ENCODE data around the gene ATXN10. TPM values are rescaled to one million over a fixed set of nuclear protein-coding genes. Genes with fewer than 3 reads are reported as not detected.
"Not testable (repeated sequence)": the region's sequence is repeated elsewhere in the genome, so short reads cannot be mapped to it uniquely, and the experiment has no call there.

ATXN10 gene
- polyA plus RNA-seq, 4 donors, result 283 to 328 (median 322) TPM

- no peak for DNase-seq (ENCODE audit: low read depth in 4 of 4, low spot score in 3 of 4)
These were observed 2.0 kb downstream of the ATXN10 start for GRCh38 chr22:45673482-45674175.

- DNase-seq (ENCODE audit: low read depth in 4 of 4, low spot score in 3 of 4), result no peak
These were observed 4.4 kb downstream of the ATXN10 start for GRCh38 chr22:45676024-45676423.

GRCh38 chr22:45677063-45677462, 5.4 kb downstream of the ATXN10 start:
- no peak for DNase-seq (ENCODE audit: low read depth in 4 of 4, low spot score in 3 of 4)

GRCh38 chr22:45678961-45679912, 7.6 kb downstream of the ATXN10 start:
- DNase-seq (ENCODE audit: low read depth in 4 of 4, low spot score in 3 of 4), result no peak

GRCh38 chr22:45680932-45681700, 9.5 kb downstream of the ATXN10 start:
- DNase-seq (ENCODE audit: low read depth in 4 of 4, low spot score in 3 of 4), result no peak

- no peak for DNase-seq (ENCODE audit: low read depth in 4 of 4, low spot score in 3 of 4)
These were observed 10.4 kb downstream of the ATXN10 start for GRCh38 chr22:45682064-45682463.

- not testable (repeated sequence) for DNase-seq (ENCODE audit: low read depth in 4 of 4, low spot score in 3 of 4)
These were observed 11.1 kb downstream of the ATXN10 start for GRCh38 chr22:45682773-45683172.

- DNase-seq (ENCODE audit: low read depth in 4 of 4, low spot score in 3 of 4), result no peak
These were observed 11.6 kb downstream of the ATXN10 start for GRCh38 chr22:45683248-45683647.

GRCh38 chr22:45683680-45684079, 12.0 kb downstream of the ATXN10 start:
- no peak for DNase-seq (ENCODE audit: low read depth in 4 of 4, low spot score in 3 of 4)

- DNase-seq (ENCODE audit: low read depth in 4 of 4, low spot score in 3 of 4), result no peak
These were observed 12.5 kb downstream of the ATXN10 start for GRCh38 chr22:45684169-45684568.

GRCh38 chr22:45684752-45685574, 13.3 kb downstream of the ATXN10 start:
- no peak for DNase-seq (ENCODE audit: low read depth in 4 of 4, low spot score in 3 of 4)

- DNase-seq (ENCODE audit: low read depth in 4 of 4, low spot score in 3 of 4), result no peak
These were observed 14.4 kb downstream of the ATXN10 start for GRCh38 chr22:45686004-45686403.

GRCh38 chr22:45686836-45687235, 15.2 kb downstream of the ATXN10 start:
- no peak for DNase-seq (ENCODE audit: low read depth in 4 of 4, low spot score in 3 of 4)

GRCh38 chr22:45688600-45689080, 17.0 kb downstream of the ATXN10 start:
- DNase-seq (ENCODE audit: low read depth in 4 of 4, low spot score in 3 of 4), result no peak

- no peak for DNase-seq (ENCODE audit: low read depth in 4 of 4, low spot score in 3 of 4)
These were observed 17.6 kb downstream of the ATXN10 start for GRCh38 chr22:45689211-45689610.

- no peak for DNase-seq (ENCODE audit: low read depth in 4 of 4, low spot score in 3 of 4)
These were observed 18.4 kb downstream of the ATXN10 start for GRCh38 chr22:45690008-45690407.

GRCh38 chr22:45692549-45692948, 20.9 kb downstream of the ATXN10 start:
- no peak for DNase-seq (ENCODE audit: low read depth in 4 of 4, low spot score in 3 of 4)

- DNase-seq (ENCODE audit: low read depth in 4 of 4, low spot score in 3 of 4), result no peak
These were observed 22.2 kb downstream of the ATXN10 start for GRCh38 chr22:45693835-45694234.

GRCh38 chr22:45696227-45696626, 24.6 kb downstream of the ATXN10 start:
- no peak for DNase-seq (ENCODE audit: low read depth in 4 of 4, low spot score in 3 of 4)

GRCh38 chr22:45698094-45698493, 26.5 kb downstream of the ATXN10 start:
- no peak for DNase-seq (ENCODE audit: low read depth in 4 of 4, low spot score in 3 of 4)
